Left renal pelvis (tissue), 4 donors: ENCODE results near the gene GNA12. TPM values are rescaled to one million over a fixed set of nuclear protein-coding genes. Genes with fewer than 3 reads are reported as not detected.

ENCODE experiments used
- DNase-seq, 4 donors: peaks; one replicate each; pipeline ENCODE4 v3.0.0-alpha.2; 2013; ENCODE audit warnings: low read depth in 4 of 4, low spot score in 3 of 4
- polyA plus RNA-seq, 4 donors: library from polyadenylated mRNA; unstranded; fragments of 120-200 nt; gene quantifications; one replicate each; pipeline ENCODE4 v1.2.1, GENCODE V29; 2013; ENCODE audit not compliant: insufficient read length in 4 of 4

Gene GNA12
- 10 to 100 TPM; 38.6 to 55.9 (median 41.4) TPM for polyA plus RNA-seq

GRCh38 chr7:2844153-2845033 is at the start of gene GNA12:
Gene GNA12 (minus strand): TSS chr7:2844308. CDS start chr7:2844161, 147 bp downstream.
- peak; percentile 95 to 97 (median 96) for DNase-seq

- no peak for DNase-seq
Observed at GRCh38 chr7:2893411-2893861, 49.3 kb upstream of the GNA12 start.

GRCh38 chr7:2892549-2892948 is 48.4 kb upstream of the GNA12 start:
- DNase-seq = no peak

GRCh38 chr7:2887816-2888215 is 43.7 kb upstream of the GNA12 start:
- DNase-seq = no peak

- peak in 3 of 4 donors; percentile 50 to 74 (median 66) for DNase-seq
Observed at GRCh38 chr7:2886900-2887299, 42.8 kb upstream of the GNA12 start.

GRCh38 chr7:2886391-2886790 is 42.3 kb upstream of the GNA12 start:
- no peak for DNase-seq

GRCh38 chr7:2884161-2884560 is 40.1 kb upstream of the GNA12 start:
- no peak for DNase-seq

GRCh38 chr7:2883101-2883500 is 39.0 kb upstream of the GNA12 start:
- no peak for DNase-seq

GRCh38 chr7:2882111-2882510 is 38.0 kb upstream of the GNA12 start:
- DNase-seq = no peak

GRCh38 chr7:2880874-2881533 is 36.9 kb upstream of the GNA12 start:
- no peak for DNase-seq

- DNase-seq = no peak
Observed at GRCh38 chr7:2880051-2880450, 35.9 kb upstream of the GNA12 start.

- no peak for DNase-seq
Observed at GRCh38 chr7:2879354-2879753, 35.2 kb upstream of the GNA12 start.

- DNase-seq = no peak
Observed at GRCh38 chr7:2878306-2878705, 34.2 kb upstream of the GNA12 start.

GRCh38 chr7:2876031-2876731 is 32.1 kb upstream of the GNA12 start:
- DNase-seq = no peak

- DNase-seq = no peak
Observed at GRCh38 chr7:2873686-2874551, 29.8 kb upstream of the GNA12 start.

GRCh38 chr7:2873146-2873545 is 29.0 kb upstream of the GNA12 start:
- no peak for DNase-seq

- DNase-seq = no peak
Observed at GRCh38 chr7:2872296-2872874, 28.3 kb upstream of the GNA12 start.

GRCh38 chr7:2870471-2870931 is 26.4 kb upstream of the GNA12 start:
- no peak for DNase-seq

- DNase-seq = no peak
Observed at GRCh38 chr7:2869981-2870380, 25.9 kb upstream of the GNA12 start.

GRCh38 chr7:2866601-2867000 is 22.5 kb upstream of the GNA12 start:
- no peak for DNase-seq
